GM21360 (cell line): ENCODE data around the gene SPTLC3.

Source experiments
- ATAC-seq: cut with Tn5 transposase; IDR thresholded peaks from one replicate; pipeline ENCODE4 v1.9.1; 2021; ENCODE audit warnings: mild to moderate bottlenecking, moderate library complexity; ENCODE audit not compliant: unreplicated experiment

The SPTLC3 gene

GRCh38 chr20:13130061-13130706 lies 121.4 kb downstream of the SPTLC3 start:
- ATAC-seq = no peak

DNA sequence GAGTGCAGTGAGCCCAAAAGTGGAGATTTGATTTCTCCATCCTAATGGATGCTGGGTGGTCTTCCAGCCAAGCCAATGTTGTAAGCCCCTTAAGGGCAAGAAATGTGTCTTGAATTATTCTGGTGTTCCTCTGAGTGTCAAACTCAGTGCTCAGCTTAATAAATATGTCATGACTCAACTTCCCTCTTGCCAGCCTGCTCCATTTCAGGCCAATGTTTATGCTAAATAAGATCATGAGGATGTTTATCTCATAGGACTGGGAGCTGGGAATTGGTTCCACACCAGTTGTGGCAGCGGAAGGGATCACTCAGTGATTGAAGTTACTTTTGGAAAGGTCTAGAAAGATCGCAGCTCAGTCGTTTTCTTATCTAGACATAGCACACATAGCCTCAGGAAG lies 121.9 kb downstream of the SPTLC3 start:
- ATAC-seq = no peak

DNA sequence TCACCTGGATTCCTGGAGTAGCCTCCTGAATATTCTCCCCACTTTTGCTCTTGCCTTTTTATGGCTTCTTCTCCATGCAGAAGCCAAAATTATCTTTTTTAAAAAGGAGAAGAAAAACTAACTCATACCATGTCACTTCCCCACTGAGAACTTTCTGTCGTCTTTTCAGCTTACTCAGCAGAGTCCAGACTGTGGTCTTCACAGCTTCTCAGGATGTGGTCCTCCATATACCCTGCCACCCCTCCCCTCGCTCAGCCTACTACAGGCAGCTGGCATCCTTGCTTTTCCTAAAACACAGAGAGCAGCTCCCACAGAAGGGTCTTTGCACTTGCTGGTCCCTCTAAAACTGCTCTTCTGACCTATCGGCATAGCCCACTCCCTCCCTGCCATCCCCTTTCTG lies 122.9 kb downstream of the SPTLC3 start:
- no peak for ATAC-seq

GRCh38 chr20:13139459-13140150 lies 130.8 kb downstream of the SPTLC3 start:
- ATAC-seq = no peak

- ATAC-seq = no peak
These were observed 131.4 kb downstream of the SPTLC3 start for GRCh38 chr20:13140201-13140600.

DNA sequence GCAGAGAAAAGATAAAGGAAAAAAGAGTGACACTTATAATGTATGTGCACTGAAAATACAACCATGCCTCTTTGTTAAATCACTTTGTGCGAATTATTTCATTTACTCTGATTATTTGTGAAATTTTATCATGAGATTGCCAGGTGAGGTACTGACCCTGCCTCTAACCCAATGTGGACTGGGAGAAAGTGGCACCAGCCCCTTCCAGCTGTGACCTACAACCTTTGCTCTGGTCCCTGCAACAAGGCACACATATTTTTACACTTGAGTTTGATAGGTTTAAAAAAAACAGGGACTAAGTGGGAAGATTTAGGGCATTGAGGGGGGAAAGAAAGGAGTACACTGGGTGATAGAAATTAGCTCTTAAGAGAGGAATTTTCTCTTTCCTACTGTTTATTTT lies 132.0 kb downstream of the SPTLC3 start:
- no peak for ATAC-seq

DNA sequence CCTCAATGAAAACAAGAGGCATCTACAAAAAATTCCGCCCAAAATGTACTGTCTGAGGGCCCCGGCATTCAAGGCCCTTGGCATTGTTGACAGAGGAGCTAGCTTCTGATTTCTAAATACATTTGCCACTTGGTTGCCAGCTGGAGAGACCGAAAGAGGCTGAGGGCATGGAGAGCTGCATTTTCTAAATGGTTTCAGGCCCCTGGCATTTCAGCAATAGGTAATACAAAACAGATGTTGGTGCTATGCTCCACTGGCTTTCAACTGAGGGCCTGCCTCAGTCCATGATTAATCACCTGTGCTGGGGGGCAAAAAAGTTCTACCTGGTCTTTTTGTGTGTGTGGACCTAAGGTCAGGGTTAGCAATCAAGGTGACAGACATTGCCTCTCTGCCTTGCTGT lies 132.8 kb downstream of the SPTLC3 start:
- no peak for ATAC-seq

DNA sequence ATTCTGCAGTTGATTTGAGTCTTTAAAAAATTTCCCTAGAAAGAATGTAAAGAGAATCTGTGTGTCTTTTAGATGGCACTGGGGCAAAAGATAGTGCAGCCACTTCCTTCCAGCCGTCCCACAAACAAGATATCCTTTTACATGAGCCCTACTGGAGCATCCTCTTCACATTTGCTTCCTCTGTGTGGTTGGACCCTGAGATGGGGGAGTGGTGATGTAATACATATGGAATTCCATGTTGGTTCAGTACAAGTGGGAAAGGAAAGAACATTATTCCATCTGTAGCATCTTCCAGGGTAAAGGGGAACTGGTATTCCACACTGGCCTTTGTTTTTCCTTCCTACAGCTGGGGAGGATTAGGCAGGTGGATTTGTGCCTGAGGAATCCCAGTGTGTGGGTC lies 133.4 kb downstream of the SPTLC3 start:
- no peak for ATAC-seq

DNA sequence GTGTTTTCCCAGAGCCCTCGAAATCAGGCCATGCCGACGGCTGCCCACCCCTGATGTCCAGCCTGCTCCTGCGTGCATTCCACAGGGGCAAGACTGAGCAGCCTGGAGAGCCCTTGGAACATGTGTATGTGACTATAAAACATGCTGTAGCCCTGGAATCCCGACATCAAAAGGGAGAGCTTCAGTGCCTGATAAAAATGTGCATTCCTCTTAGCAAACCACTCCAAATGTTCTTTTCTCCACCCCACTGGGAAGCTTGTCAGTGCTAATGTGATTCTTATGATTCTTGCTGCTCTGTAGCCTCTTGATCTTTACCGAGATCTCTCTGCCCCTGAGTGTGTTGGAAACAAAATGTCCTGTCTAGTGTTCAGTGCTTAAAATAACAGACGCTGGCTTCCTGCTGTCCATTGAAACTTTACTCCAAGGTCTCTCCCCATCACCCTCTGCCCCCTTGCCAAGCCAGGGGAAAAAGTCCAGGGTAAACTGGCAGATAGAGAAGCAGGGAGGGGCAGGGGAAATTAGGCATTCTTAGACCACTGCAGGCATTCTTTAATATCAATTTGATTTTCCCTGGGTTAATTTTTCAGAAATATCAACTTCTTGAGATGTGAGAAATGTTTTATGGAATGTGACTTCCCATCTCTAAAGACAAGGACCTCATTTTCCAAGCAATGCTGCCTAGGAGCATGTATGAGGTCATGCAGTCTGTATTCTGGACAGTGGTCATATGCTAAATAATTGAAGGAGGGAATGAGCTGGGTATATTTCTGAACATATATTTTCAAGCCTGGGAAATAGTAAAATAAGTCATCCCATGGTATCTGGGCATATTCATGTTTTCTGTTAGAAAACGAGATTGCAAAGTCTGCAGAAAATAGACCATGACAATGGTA lies 138.5 kb downstream of the SPTLC3 start:
- ATAC-seq = no peak

- no peak for ATAC-seq
These were observed 139.2 kb downstream of the SPTLC3 start for GRCh38 chr20:13147971-13148370.

- no peak for ATAC-seq
These were observed 139.6 kb downstream of the SPTLC3 start for GRCh38 chr20:13148402-13148801.

DNA sequence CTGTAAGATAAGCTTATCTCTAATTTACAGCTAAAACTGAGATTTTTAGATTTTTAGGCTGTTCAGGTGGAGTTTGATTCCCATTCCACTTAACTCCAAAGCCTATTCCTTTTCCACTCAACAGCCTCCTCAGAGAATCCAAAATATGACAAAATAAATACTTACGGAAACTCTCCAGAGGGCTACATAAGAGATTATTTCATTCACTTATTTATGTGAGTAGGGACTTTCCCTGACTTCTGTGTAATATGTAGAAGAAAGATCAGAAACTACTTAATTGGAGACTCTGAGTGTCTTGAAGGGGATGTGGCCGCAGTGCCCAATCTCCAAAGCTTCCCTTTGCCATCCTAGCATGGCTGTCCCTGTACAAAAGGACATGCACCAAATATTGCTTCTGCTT lies 140.2 kb downstream of the SPTLC3 start:
- no peak for ATAC-seq

DNA sequence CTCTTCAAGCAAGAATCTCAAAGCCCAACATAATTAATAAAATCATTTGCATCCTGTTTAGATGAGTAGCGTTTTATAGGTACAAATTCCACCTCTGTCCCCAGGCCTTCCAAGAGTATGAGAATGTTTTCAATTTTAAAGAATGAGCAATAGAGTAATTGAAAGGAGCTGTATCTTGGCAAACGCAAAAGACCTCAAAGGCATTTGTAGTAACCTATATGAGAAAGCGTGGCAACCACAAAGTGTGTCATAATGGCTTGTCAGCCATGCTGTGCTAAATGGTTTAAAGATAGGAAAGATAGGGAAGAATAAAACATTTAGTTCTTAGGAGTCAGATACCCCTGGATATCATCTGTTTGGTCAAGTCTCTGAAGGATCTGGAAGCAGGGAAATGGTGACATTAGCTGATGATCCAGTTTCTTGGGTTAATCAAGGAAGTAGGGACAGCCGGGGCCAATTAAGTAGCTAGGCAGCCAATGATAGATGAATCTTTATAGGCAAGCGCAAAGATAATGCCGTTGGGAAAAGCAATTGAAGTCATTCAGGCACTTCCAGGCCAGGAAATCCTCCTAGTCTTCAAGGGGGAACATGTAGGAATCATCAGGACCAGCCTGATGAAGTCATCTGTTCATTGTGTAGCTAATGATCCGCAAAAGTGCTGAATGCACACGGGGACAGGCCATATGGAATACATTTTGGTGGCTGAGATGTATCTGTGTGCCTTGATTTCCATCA lies 140.8 kb downstream of the SPTLC3 start:
- ATAC-seq = no peak

DNA sequence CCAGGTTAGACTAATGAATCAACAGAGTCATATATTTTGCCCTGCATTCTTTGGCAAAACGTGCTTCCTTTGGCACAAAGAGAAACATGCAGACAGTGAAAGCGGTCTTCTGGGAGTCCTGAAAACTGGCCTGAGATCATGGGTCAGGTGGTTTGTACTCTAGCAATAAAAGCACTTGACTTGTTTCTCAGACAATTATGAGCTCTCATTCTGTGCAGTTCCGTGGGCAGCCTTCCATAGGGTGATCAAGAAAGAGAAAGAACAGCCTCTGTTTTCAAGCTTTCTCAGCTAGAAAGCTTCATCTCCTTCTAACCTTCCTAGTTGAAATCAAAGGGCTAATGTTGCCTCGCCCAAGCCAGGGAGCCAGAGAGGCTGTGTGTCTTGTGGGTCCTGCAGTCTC lies 149.6 kb downstream of the SPTLC3 start:
- no peak for ATAC-seq

DNA sequence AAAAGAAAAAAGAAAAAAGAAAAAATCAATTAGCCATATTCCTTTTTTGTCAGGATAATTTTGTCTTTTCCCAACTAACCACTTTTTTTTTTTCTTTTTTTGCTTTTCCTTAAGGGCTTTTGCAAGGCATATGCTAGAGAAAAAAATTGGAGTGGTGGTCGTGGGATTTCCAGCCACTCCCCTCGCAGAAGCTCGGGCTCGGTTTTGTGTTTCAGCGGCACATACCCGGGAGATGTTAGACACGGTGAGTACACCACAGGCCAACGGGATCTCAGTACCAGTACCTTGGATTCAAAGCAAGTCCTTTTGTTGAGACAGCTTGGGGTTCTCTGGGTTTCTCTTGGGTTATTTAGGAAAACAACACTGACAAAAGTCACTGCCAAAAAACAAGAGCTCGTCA lies 151.1 kb downstream of the SPTLC3 start:
- ATAC-seq = no peak

DNA sequence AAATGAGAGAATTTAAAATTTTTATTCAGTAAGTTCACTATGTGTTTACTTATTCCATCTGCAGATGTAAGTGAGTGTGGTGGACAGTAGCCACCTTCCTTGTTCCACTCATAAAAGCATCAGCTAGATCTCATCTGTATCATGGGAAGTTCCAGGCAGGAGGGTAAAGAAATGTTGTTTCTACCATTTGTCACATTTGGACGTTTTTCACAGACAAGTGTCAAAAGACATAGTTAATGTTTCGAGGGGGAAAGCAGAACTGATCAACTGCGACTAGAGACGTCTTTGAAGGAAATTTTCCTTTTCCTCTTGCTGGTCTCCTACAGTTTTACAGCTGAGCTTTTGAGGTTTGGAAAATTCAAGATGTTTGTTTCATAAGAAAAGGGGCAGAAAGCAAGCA lies 156.4 kb downstream of the SPTLC3 start:
- ATAC-seq = no peak

DNA sequence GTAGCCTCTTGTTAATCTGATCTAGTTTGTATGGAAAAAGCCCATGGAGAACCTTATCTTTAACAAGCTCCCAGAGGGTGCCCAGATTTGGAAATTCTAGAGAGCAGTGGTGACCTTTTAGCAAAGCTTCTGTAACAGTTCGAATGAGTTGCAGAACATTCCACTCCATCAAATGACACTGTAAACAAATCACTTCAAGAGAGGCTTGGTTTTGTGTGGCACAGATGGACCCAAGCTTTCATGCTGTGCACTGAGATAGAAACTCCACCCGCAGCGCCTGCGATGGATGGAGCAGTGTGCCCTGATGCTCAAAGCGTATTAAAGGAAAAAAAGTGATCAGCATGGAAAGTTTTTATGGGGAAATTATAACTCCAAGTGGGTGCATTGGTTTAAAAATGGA lies 157.2 kb downstream of the SPTLC3 start:
- no peak for ATAC-seq

- ATAC-seq = no peak
These were observed 157.7 kb downstream of the SPTLC3 start for GRCh38 chr20:13166437-13166836.

DNA sequence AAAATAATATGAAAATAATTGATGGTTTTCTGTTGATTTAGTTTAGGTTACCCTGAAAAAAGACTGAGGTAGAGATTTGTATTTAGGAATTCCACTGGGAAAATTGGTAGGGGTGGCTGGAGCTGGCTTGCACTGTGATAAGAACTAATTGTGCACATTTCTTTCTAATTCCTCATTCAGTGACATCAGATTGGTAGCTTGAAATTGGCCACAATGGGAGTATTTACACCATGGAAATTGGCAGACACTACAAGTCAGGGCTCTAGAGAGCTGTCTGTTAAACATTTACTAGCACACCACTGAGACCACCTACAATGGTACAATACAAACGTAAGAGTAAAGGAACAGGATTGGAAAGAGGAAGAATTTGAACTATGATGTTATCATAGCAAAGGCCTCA lies 160.3 kb downstream of the SPTLC3 start:
- no peak for ATAC-seq

DNA sequence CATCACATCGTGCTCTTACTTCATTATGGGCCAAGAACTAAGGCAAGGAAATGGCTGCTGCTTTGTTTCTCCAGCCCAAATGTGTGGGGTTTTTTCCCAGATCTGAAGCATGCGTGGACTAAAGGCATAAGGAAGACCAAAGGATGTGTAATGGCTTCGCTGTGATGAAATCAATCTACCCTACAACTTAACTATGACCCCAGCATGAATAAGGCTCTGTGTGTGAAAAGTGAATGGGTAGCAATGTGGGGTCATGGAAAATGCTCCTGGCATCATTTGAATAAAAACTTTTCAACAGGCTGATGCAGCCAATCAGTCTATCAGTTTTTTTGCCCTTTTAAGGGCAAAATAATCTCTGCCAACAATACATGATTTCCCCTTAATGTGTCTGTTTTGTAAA lies 162.0 kb downstream of the SPTLC3 start:
- no peak for ATAC-seq

GRCh38 chr20:13173201-13173600 lies 164.4 kb downstream of the SPTLC3 start:
- no peak for ATAC-seq
